Activated CD4-positive, alpha-beta memory T cell treated with anti-CD3 and anti-CD28 coated beads for 36 hours (primary cell): Measurements from ENCODE around the gene RASSF5. TPM values are rescaled to one million over a fixed set of nuclear protein-coding genes. Genes with fewer than 3 reads are reported as not detected.

Experiments used
- CTCF ChIA-PET: fragments of 350-600 bp; sonication (Branson Sonifier 250); formaldehyde crosslinking; loops from one replicate; lab custom pipeline; 2021; ENCODE audit warnings: antibody characterized with exemption, inconsistent platforms; lab: Charles Lee
- POLR2A ChIA-PET: fragments of 350-600 bp; sonication (Branson Sonifier 250); formaldehyde crosslinking; loops from one replicate; lab custom pipeline; 2021; ENCODE audit warnings: antibody characterized with exemption; lab: Charles Lee
- DNase-seq: peaks from one replicate; pipeline ENCODE4 v3.0.0-alpha.2; 2020
- H3K27ac Mint-ChIP-seq: one replicate; pipeline ENCODE4 v1.8.0; 2021; ENCODE audit warnings: mixed read lengths
- H3K27me3 Mint-ChIP-seq: one replicate; pipeline ENCODE4 v1.8.0; 2021; ENCODE audit warnings: mixed read lengths
- H3K36me3 Mint-ChIP-seq: one replicate; pipeline ENCODE4 v1.8.0; 2021; ENCODE audit warnings: mixed read lengths
- H3K4me1 Mint-ChIP-seq: one replicate; pipeline ENCODE4 v1.8.0; 2021; ENCODE audit warnings: low read depth, mixed read lengths
- H3K4me3 Mint-ChIP-seq: one replicate; pipeline ENCODE4 v1.8.0; 2021; ENCODE audit warnings: mild to moderate bottlenecking, mixed read lengths
- H3K9me3 Mint-ChIP-seq: one replicate; pipeline ENCODE4 v1.8.0; 2021; ENCODE audit warnings: mixed read lengths
- intact Hi-C: fragments of 100-400 bp; cut with micrococcal nuclease; formaldehyde crosslinking; loops from one replicate; pipeline ENCODE4 v1.15.1; 2023
- total RNA-seq, 2 experiments: library from RNA; stranded (reverse); gene quantifications; one replicate each; pipeline ENCODE4 v1.2.3, GENCODE V29; 2021

RASSF5 gene
- total RNA-seq, 2 experiments from 2014 or later: 203 TPM

DNA sequence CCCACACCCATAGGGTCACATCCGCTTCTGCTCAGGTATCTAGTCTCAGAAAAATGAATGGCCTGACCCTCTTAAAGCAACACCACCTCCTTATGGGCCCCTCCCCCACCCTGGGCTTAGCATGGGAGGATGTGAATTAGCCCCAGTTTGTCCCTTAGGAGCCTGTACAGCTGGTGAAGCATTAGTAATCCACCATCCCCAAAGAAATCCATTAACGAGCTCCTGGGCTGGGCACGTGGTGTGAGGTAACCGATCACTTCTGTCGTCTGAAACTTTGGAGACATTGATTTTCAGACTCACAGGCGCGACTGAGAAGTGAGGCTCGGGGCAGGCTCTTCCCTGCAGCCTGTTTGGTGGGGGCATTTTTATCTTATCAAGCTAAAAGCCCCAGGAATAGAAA, 10.5 kb downstream of the RASSF5 start:
- Mint-ChIP-seq H3K36me3 (no peaks in the 10 kb centered on the region), H3K9me3 (no peaks in the 10 kb centered on the region), H3K4me1 (peaks cover 4% of the 10 kb centered on the region), H3K4me3 (no peak overlapping the region), H3K27me3 (no peaks in the 10 kb centered on the region), H3K27ac (no peak overlapping the region)
- CTCF ChIA-PET: interaction anchor here (0.6 to 2.1 kb wide), 4 partner anchors 11 to 395 kb away, joined by 3 to 7 read pairs (median 4); no protein-coding TSS in a partner anchor
- POLR2A ChIA-PET: no interaction called here
- intact Hi-C loops: no loop called here
- no peak for DNase-seq

DNA sequence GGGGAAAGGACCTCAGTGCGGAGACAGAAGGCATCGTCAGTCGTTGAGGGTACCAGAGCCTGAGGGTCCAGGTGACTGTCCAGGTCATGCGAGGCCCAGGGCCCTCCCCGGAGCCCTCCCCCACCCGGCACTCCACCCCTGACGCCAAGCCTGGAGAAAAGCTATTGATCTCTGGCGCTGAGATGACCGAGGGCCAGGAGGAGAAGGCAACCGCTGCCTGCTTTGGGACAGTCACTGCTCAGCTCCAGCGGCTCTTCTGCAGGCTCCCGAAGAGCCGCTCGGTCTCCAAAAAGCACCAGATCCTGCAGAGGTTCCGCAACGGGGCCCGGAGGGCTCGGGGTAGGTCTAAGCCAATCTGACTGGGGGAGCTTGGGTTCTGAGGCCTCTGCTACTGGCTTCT, 10.9 kb downstream of the RASSF5 start:
- ChIA-PET POLR2A (interaction anchor here (0.8 kb wide), 1 partner anchor 27 kb away, joined by 3 read pairs; no protein-coding TSS in a partner anchor), CTCF (interaction anchor here (0.8 to 1.1 kb wide), 3 partner anchors 12 to 31 kb away, joined by 3 to 4 read pairs (median 3); no protein-coding TSS in a partner anchor)
- Mint-ChIP-seq H3K27me3 (no peaks in the 10 kb centered on the region), H3K4me1 (peaks cover 4% of the 10 kb centered on the region), H3K27ac (no peak overlapping the region), H3K36me3 (no peaks in the 10 kb centered on the region), H3K9me3 (no peaks in the 10 kb centered on the region), H3K4me3 (no peak overlapping the region)
- intact Hi-C loops: no loop called here
- no peak for DNase-seq

DNA sequence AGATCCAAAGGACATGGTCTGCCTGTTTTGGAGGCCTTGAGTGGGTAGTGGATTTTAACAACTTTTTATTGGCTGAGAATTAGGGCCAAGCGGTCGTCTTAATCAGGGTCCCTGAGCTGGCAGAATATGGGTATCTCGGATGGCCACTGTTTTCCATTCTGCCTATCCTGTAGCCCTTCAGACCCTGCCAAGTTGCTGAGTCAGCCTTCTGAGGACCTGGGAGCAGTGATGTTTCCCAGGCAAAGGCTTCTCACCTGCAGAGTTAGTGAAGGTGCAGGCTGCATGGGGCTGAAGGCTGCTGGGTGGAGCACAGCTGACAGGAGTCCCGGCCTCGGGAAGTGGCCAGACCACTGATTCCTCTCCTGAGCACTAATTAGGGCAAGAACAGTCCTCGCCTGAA, 11.4 kb downstream of the RASSF5 start:
- no peaks in the 10 kb centered on the region for H3K27me3 Mint-ChIP-seq
- H3K4me3 Mint-ChIP-seq: no peak overlapping the region
- no peaks in the 10 kb centered on the region for H3K9me3 Mint-ChIP-seq
- no peak overlapping the region for H3K27ac Mint-ChIP-seq
- peaks cover 4% of the 10 kb centered on the region for H3K4me1 Mint-ChIP-seq
- DNase-seq: no peak
- intact Hi-C loops: no loop called here
- CTCF ChIA-PET: interaction anchor here (0.8 to 1.0 kb wide), 2 partner anchors 26 to 30 kb away, joined by 3 read pairs; no protein-coding TSS in a partner anchor
- POLR2A ChIA-PET: interaction anchor here (0.8 kb wide), 1 partner anchor 27 kb away, joined by 3 read pairs; no protein-coding TSS in a partner anchor
- no peaks in the 10 kb centered on the region for H3K36me3 Mint-ChIP-seq

- intact Hi-C loops: no loop called here
- H3K4me1 Mint-ChIP-seq: peaks cover 7% of the 10 kb centered on the region
- ChIA-PET CTCF (interaction anchor here (0.6 kb wide), 1 partner anchor 19 kb away, joined by 4 read pairs; no protein-coding TSS in a partner anchor), POLR2A (no interaction called here)
- no peak overlapping the region for H3K4me3 Mint-ChIP-seq
- H3K27ac Mint-ChIP-seq: no peak overlapping the region
- no peaks in the 10 kb centered on the region for H3K9me3 Mint-ChIP-seq
- no peaks in the 10 kb centered on the region for H3K36me3 Mint-ChIP-seq
- no peak for DNase-seq
- no peaks in the 10 kb centered on the region for H3K27me3 Mint-ChIP-seq
These were observed 13.8 kb downstream of the RASSF5 start for GRCh38 chr1:206521127-206521526.

GRCh38 chr1:206521694-206522402, 14.5 kb downstream of the RASSF5 start:
- POLR2A ChIA-PET: interaction anchor here (0.9 kb wide), 1 partner anchor 60 kb away, joined by 4 read pairs; no protein-coding TSS in a partner anchor
- Mint-ChIP-seq H3K4me1 (peaks cover 4% of the 10 kb centered on the region), H3K9me3 (no peaks in the 10 kb centered on the region), H3K27me3 (no peaks in the 10 kb centered on the region), H3K4me3 (no peak overlapping the region), H3K27ac (no peak overlapping the region), H3K36me3 (no peaks in the 10 kb centered on the region)
- no peak for DNase-seq
- intact Hi-C loops: no loop called here
- CTCF ChIA-PET: interaction anchor here (0.6 to 1.4 kb wide), 5 partner anchors 18 to 144 kb away, joined by 3 to 4 read pairs (median 3); no protein-coding TSS in a partner anchor

GRCh38 chr1:206524739-206525364, 17.5 kb downstream of the RASSF5 start:
- DNase-seq: peak; percentile 31
- ChIA-PET CTCF (interaction anchor here (1.0 to 1.4 kb wide), 2 partner anchors 29 to 35 kb away, joined by 3 to 5 read pairs; no protein-coding TSS in a partner anchor), POLR2A (no interaction called here)
- no peak overlapping the region for H3K27ac Mint-ChIP-seq
- H3K27me3 Mint-ChIP-seq: no peaks in the 10 kb centered on the region
- no peaks in the 10 kb centered on the region for H3K36me3 Mint-ChIP-seq
- intact Hi-C loops: no loop called here
- H3K4me1 Mint-ChIP-seq: peaks cover 4% of the 10 kb centered on the region
- H3K9me3 Mint-ChIP-seq: no peaks in the 10 kb centered on the region
- H3K4me3 Mint-ChIP-seq: no peak overlapping the region

DNA sequence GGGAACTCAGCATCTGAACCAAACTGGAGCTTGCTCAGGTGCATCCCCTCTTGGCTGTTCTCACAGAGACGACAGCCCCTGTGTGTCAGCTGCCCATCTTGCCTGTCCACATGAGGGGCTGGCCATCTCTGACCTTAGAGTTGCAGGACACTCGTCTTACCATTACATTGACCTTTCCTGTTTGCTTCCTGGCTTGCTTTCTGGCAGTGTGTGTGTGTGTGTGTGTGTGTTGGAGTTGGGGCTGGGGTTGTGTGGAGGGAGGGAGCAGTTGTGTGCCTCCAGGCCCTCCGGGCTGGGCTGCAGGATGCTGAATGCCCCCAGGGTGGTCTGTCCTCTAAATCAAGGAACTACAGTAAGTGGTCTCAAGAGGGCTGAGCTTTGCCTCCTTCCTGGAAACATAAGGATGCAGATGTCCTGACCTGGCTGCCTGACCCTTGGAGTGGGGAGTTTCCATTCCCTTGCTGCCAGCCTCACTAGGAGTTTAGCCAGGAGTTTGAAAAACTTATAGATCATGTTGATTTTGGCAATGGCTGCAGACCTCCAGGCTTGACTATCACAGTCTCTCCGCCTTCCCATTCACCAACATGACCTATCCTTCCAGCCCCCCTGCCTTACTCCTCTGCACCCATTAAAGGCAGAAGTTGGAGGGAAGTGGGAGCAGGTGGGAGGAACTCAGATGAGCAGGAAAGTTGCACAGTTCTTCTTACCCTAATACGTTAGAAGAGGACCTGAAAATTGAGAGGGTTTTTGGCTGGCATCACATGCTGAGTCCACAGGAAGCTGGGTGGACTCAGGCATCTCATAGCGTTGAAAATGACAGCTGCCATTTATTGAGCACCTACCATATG, 19.0 kb downstream of the RASSF5 start:
- H3K36me3 Mint-ChIP-seq: no peaks in the 10 kb centered on the region
- no peak overlapping the region for H3K27ac Mint-ChIP-seq
- POLR2A ChIA-PET: no interaction called here
- CTCF ChIA-PET: interaction anchor here (0.7 to 1.4 kb wide), 8 partner anchors 19 to 200 kb away, joined by 3 to 7 read pairs (median 4); no protein-coding TSS in a partner anchor
- DNase-seq: no peak
- H3K4me1 Mint-ChIP-seq: peaks cover 4% of the 10 kb centered on the region
- intact Hi-C loops: no loop called here
- H3K9me3 Mint-ChIP-seq: no peaks in the 10 kb centered on the region
- H3K27me3 Mint-ChIP-seq: no peaks in the 10 kb centered on the region
- no peak overlapping the region for H3K4me3 Mint-ChIP-seq

- no peak for DNase-seq
- H3K27me3 Mint-ChIP-seq: no peaks in the 10 kb centered on the region
- intact Hi-C loops: no loop called here
- CTCF ChIA-PET: interaction anchor here (0.8 kb wide), 1 partner anchor 16 kb away, joined by 4 read pairs; no protein-coding TSS in a partner anchor
- POLR2A ChIA-PET: interaction anchor here (0.6 kb wide), 1 partner anchor 366 kb away, joined by 3 read pairs; no protein-coding TSS in a partner anchor
- no peaks in the 10 kb centered on the region for H3K36me3 Mint-ChIP-seq
- peaks cover 4% of the 10 kb centered on the region for H3K4me1 Mint-ChIP-seq
- no peak overlapping the region for H3K4me3 Mint-ChIP-seq
- no peak overlapping the region for H3K27ac Mint-ChIP-seq
- H3K9me3 Mint-ChIP-seq: no peaks in the 10 kb centered on the region
These were observed 22.1 kb downstream of the RASSF5 start for GRCh38 chr1:206529425-206529824.

DNA sequence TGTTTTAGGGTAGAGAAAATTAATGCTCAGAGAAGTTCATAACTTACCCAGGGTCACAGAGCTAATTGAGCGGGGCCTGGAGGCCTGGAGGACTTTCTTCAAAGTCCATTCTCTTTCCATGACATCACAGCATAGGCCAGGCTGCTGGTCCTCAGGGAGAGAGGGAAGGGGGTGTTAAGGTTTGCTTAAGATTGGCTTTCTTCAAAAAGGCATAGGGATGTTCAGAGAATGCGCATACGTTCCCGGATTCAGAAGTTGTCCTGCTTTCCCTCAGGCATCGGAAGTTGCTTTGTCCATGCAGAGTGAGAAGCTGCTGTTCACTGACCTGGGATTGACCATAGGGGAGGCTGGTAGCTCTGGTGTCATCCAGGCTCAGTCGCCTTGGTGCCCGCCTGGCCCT, 25.0 kb downstream of the RASSF5 start:
- no peaks in the 10 kb centered on the region for H3K9me3 Mint-ChIP-seq
- ChIA-PET POLR2A (no interaction called here), CTCF (interaction anchor here (1.1 kb wide), 1 partner anchor 42 kb away, joined by 3 read pairs; no protein-coding TSS in a partner anchor)
- no peak for DNase-seq
- intact Hi-C loops: no loop called here
- no peak overlapping the region for H3K27ac Mint-ChIP-seq
- no peaks in the 10 kb centered on the region for H3K4me1 Mint-ChIP-seq
- H3K4me3 Mint-ChIP-seq: no peak overlapping the region
- H3K36me3 Mint-ChIP-seq: no peaks in the 10 kb centered on the region
- H3K27me3 Mint-ChIP-seq: no peaks in the 10 kb centered on the region

DNA sequence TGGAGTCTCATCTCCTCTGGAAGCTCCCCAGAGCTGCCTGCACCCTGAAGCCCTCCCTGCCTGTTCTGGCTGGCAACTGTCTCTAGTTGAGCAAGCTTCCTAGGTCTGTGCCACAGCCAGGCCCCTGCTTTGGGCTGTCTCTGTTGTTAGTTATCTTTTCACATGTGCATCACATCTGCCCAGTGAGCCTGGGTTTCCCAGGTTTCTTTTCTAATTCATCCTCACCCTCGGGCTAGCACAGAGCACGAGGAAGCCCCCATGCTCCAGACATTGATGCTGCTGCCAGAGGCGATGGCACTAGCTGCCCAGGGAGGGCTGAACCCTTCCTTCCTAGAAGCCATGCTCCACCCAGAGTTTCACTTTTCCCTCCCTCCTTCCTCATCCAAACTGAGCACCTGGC, 27.2 kb downstream of the RASSF5 start:
- ChIA-PET POLR2A (no interaction called here), CTCF (interaction anchor here (1.1 to 3.1 kb wide), 4 partner anchors 11 to 49 kb away, joined by 3 to 20 read pairs (median 8); no protein-coding TSS in a partner anchor)
- H3K36me3 Mint-ChIP-seq: no peaks in the 10 kb centered on the region
- H3K9me3 Mint-ChIP-seq: no peaks in the 10 kb centered on the region
- no peaks in the 10 kb centered on the region for H3K4me1 Mint-ChIP-seq
- intact Hi-C loops: no loop called here
- H3K4me3 Mint-ChIP-seq: no peak overlapping the region
- no peak for DNase-seq
- no peak overlapping the region for H3K27ac Mint-ChIP-seq
- H3K27me3 Mint-ChIP-seq: no peaks in the 10 kb centered on the region

- CTCF ChIA-PET: interaction anchor here (1.4 to 3.1 kb wide), 5 partner anchors 10 to 128 kb away, joined by 5 to 20 read pairs (median 6); no protein-coding TSS in a partner anchor
These were observed 28.5 kb downstream of the RASSF5 start for GRCh38 chr1:206535853-206536188.

More at GRCh38 chr1:206535853-206536188, 28.5 kb downstream of the RASSF5 start:
- POLR2A ChIA-PET: interaction anchor here (0.7 kb wide), 1 partner anchor 48 kb away, joined by 3 read pairs; no protein-coding TSS in a partner anchor
- no peak overlapping the region for H3K27ac Mint-ChIP-seq
- intact Hi-C loops: no loop called here
- H3K9me3 Mint-ChIP-seq: no peaks in the 10 kb centered on the region
- H3K4me1 Mint-ChIP-seq: no peaks in the 10 kb centered on the region
- H3K36me3 Mint-ChIP-seq: no peaks in the 10 kb centered on the region
- no peaks in the 10 kb centered on the region for H3K27me3 Mint-ChIP-seq
- no peak for DNase-seq
- H3K4me3 Mint-ChIP-seq: no peak overlapping the region
